ENCODE measurements around the gene SNCA. TPM values are rescaled to one million over a fixed set of nuclear protein-coding genes. Genes with fewer than 3 reads are reported as not detected.

The SNCA gene
- total RNA-seq (2021; ENCODE audit: unreplicated experiment), result 6.0 TPM
- polyA plus RNA-seq (2012; ENCODE audit: insufficient read length), result 7.7 TPM
- percentile 45 among the genes with signal in this experiment for Bru-seq, nascent RNA
- percentile 37 among the genes with signal in this experiment for BruChase-seq, experiment 1, labeled RNA remaining after a 2-hour chase
- percentile 35 among the genes with signal in this experiment for BruChase-seq, experiment 2, labeled RNA remaining after a 6-hour chase
- long read RNA-seq, transcript SNCA-205 (6 exons, 1,290 nt), result major isoform, 10 of 16 reads
- long read RNA-seq, partial matches to known transcripts, result 2 of 16 reads
- long read RNA-seq, other reads (novel, unspliced or antisense), result 0 of 16 reads

GRCh38 chr4:89836897-89837384, at the start of gene SNCA:
Gene SNCA (minus strand): TSS chr4:89837161. CDS start chr4:89835667, 1,494 bp downstream.
- Histone ChIP-seq H3K36me3 (ENCODE audit: control insufficient read depth, insufficient read depth, low read length) (no peaks in the 10 kb centered on the region; the same call in 1 of the 2 replicates), H3K9me3 (ENCODE audit: control insufficient read depth, insufficient read depth, low read depth, low read length) (no peaks in the 10 kb centered on the region), H3K27me3 (ENCODE audit: control insufficient read depth, insufficient read depth, low read length) (peaks cover 5% of the 10 kb centered on the region), H3K27ac (ENCODE audit: low read length) (no peak within 1 kb of the TSS), H3K4me3 (ENCODE audit: low read depth in 2 of 2, low read length in 2 of 2) (peak within 1 kb of the TSS; percentile 51 to 53), H3K4me1 (ENCODE audit: control insufficient read depth, insufficient read depth, low read length) (no peaks in the 10 kb centered on the region)
- TF ChIP-seq POLR2AphosphoS5 (IDR thresholded peaks at IDR 0.05; ENCODE audit: low read depth, low read length), result no peak
- no peak for TF ChIP-seq REST (IDR thresholded peaks at IDR 0.05; ENCODE audit: insufficient read depth in 1 of 2, low read depth in 2 of 2, low read length in 1 of 2)
- TF ChIP-seq SIN3A (IDR thresholded peaks at IDR 0.05; ENCODE audit: borderline replicate concordance, insufficient read depth, low read depth, low read length), result no peak
- in situ Hi-C loops (cut with HindIII; ENCODE audit: low pct_unique_long_range_greater_than_20kb, low sequenced_read_pairs) (no loop called here), intact Hi-C loops (cut with micrococcal nuclease; ENCODE audit: unreplicated experiment) (no loop called here)
- CTCF ChIA-PET, result no interaction called here
- DNase-seq (ENCODE audit: low read depth, low spot score) (no peak), ATAC-seq (peak; percentile 90)
- BruUV-seq (replicated peaks), result no TSS peak
- POLR2A ChIA-PET, result no interaction called here

DNA sequence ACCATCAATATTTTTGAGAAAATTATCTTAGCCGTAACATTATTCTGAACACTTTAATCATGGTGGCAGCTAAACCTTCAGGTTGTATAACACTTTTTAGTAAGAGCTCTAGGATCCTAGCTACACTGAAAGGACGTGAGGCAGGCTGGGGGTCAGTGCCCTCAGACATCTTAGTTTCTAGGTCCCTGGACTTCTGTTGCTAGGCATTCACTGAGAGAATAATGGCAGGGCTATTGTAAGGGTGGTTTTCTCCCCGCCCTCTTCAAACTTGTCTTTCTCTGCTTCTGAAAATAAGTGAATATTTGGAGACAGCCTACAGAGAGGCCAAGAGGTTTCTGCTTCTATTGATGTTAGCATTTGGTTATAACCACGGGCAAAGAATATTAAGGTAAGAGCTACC, 42.3 kb upstream of the SNCA start:
- ChIA-PET CTCF (no interaction called here), POLR2A (no interaction called here)
- no peak overlapping the region for H3K27ac ChIP-seq (ENCODE audit: low read length)
- no peak overlapping the region for H3K4me3 ChIP-seq (ENCODE audit: low read depth in 2 of 2, low read length in 2 of 2)
- no peaks in the 10 kb centered on the region for H3K9me3 ChIP-seq (ENCODE audit: control insufficient read depth, insufficient read depth, low read depth, low read length)
- in situ Hi-C loops (cut with HindIII; ENCODE audit: low pct_unique_long_range_greater_than_20kb, low sequenced_read_pairs) (no loop called here), intact Hi-C loops (cut with micrococcal nuclease; ENCODE audit: unreplicated experiment) (loop anchor here (10.0 kb wide), 1 partner anchor 224 kb away; no protein-coding TSS in a partner anchor)
- H3K4me1 ChIP-seq (ENCODE audit: control insufficient read depth, insufficient read depth, low read length), result no peaks in the 10 kb centered on the region
- H3K27me3 ChIP-seq (ENCODE audit: control insufficient read depth, insufficient read depth, low read length), result no peaks in the 10 kb centered on the region
- no peaks in the 10 kb centered on the region for H3K36me3 ChIP-seq (ENCODE audit: control insufficient read depth, insufficient read depth, low read length)
- ATAC-seq, result no peak
- TF ChIP-seq SIN3A (IDR thresholded peaks at IDR 0.05; ENCODE audit: borderline replicate concordance, insufficient read depth, low read depth, low read length), result no peak
- TF ChIP-seq, protein P1, sequence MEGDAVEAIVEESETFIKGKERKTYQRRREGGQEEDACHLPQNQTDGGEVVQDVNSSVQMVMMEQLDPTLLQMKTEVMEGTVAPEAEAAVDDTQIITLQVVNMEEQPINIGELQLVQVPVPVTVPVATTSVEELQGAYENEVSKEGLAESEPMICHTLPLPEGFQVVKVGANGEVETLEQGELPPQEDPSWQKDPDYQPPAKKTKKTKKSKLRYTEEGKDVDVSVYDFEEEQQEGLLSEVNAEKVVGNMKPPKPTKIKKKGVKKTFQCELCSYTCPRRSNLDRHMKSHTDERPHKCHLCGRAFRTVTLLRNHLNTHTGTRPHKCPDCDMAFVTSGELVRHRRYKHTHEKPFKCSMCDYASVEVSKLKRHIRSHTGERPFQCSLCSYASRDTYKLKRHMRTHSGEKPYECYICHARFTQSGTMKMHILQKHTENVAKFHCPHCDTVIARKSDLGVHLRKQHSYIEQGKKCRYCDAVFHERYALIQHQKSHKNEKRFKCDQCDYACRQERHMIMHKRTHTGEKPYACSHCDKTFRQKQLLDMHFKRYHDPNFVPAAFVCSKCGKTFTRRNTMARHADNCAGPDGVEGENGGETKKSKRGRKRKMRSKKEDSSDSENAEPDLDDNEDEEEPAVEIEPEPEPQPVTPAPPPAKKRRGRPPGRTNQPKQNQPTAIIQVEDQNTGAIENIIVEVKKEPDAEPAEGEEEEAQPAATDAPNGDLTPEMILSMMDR (IDR thresholded peaks at IDR 0.05), result no peak
- TF ChIP-seq POLR2AphosphoS5 (IDR thresholded peaks at IDR 0.05; ENCODE audit: low read depth, low read length), result no peak
- TF ChIP-seq REST (IDR thresholded peaks at IDR 0.05; ENCODE audit: insufficient read depth in 1 of 2, low read depth in 2 of 2, low read length in 1 of 2), result no peak
- TF ChIP-seq TCF7L2 (IDR thresholded peaks at IDR 0.05; ENCODE audit: low read depth, low read length), result no peak
- BruUV-seq (replicated peaks), result no TSS peak
- DNase-seq (ENCODE audit: low read depth, low spot score), result no peak

All from Panc1 (cell line).